Common myeloid progenitor, CD34-positive (primary cell): ENCODE results near the gene HAS3.
"Not testable (repeated sequence)": the region's sequence is repeated elsewhere in the genome, so short reads cannot be mapped to it uniquely, and the experiment has no call there.

ENCODE experiments used
- CTCF ChIA-PET: fragments of 350-600 bp; sonication (Branson Sonifier 250); formaldehyde crosslinking; loops from one replicate; lab custom pipeline; 2021; ENCODE audit warnings: antibody characterized with exemption; lab: Charles Lee
- POLR2A ChIA-PET: fragments of 350-600 bp; sonication (Branson Sonifier 250); formaldehyde crosslinking; loops from one replicate; lab custom pipeline; 2021; ENCODE audit warnings: antibody characterized with exemption; lab: Charles Lee
- DNase-seq, 3 donors: peaks; one replicate each; pipeline versions ENCODE4 v3.0.0 to v3.0.0-alpha.2; 2013
- H3K27ac ChIP-seq, 2 experiments: 1 replicate in 1 of 2; 2 replicates in 1 of 2; pipeline ENCODE4 v1.7.0; 2013; ENCODE audit warnings: inconsistent platforms in 2 of 2, low read length in 2 of 2, mild to moderate bottlenecking in 2 of 2, low read depth in 1 of 2, moderate library complexity in 1 of 2; ENCODE audit not compliant: severe bottlenecking in 2 of 2, insufficient read depth in 1 of 2, poor library complexity in 1 of 2
- H3K27me3 ChIP-seq, 5 experiments: replicated peaks in 2 of 5; 1 replicate in 3 of 5; 2 replicates in 2 of 5; pipeline versions ENCODE4 v1.6.1 to v1.7.0; 2013; ENCODE audit warnings: low read length in 4 of 5, mild to moderate bottlenecking in 2 of 5, moderate library complexity in 2 of 5, inconsistent platforms in 1 of 5; ENCODE audit not compliant: insufficient read depth in 5 of 5, control insufficient read depth in 4 of 5
- H3K36me3 ChIP-seq, 4 experiments: 1 replicate in 2 of 4; 2 replicates in 2 of 4; pipeline versions ENCODE4 v1.6.1 to v1.7.0; 2013; ENCODE audit warnings: low read length in 3 of 4, control low read depth in 1 of 4, mild to moderate bottlenecking in 1 of 4; ENCODE audit not compliant: control insufficient read depth in 4 of 4, insufficient read depth in 4 of 4
- H3K4me1 ChIP-seq, 4 experiments: 1 replicate in 3 of 4; 2 replicates in 1 of 4; pipeline versions ENCODE4 v1.6.1 to v1.7.1; 2013; ENCODE audit warnings: low read length in 3 of 4, mild to moderate bottlenecking in 3 of 4, control low read depth in 1 of 4, inconsistent platforms in 1 of 4, moderate library complexity in 1 of 4; ENCODE audit not compliant: control insufficient read depth in 4 of 4, insufficient read depth in 4 of 4; ENCODE audit errors: control extremely low read depth in 1 of 4
- H3K4me3 ChIP-seq, 7 experiments: 1 replicate in 4 of 7; 2 replicates in 3 of 7; pipeline versions ENCODE4 v1.5.1 to v1.7.0; 2013; ENCODE audit warnings: mild to moderate bottlenecking in 7 of 7, low read length in 6 of 7, moderate library complexity in 6 of 7, inconsistent platforms in 2 of 7, low read depth in 2 of 7, control low read depth in 1 of 7; ENCODE audit not compliant: insufficient read depth in 4 of 7, control insufficient read depth in 1 of 7; ENCODE audit errors: extremely low read depth in 1 of 7
- H3K9me3 ChIP-seq, 5 experiments: 1 replicate in 4 of 5; 2 replicates in 1 of 5; pipeline versions ENCODE4 v1.6.1 to v1.7.1; 2013; ENCODE audit warnings: low read length in 4 of 5, mild to moderate bottlenecking in 2 of 5, inconsistent platforms in 1 of 5, low read depth in 1 of 5, moderate library complexity in 1 of 5; ENCODE audit not compliant: control insufficient read depth in 4 of 5, insufficient read depth in 2 of 5; ENCODE audit errors: control extremely low read depth in 1 of 5
- WGBS: methylation state at CpG from one replicate; pipeline ENCODE4 v1.1.5; 2013; ENCODE audit not compliant: insufficient coverage; 5-methylcytosine and 5-hydroxymethylcytosine counted together

Gene HAS3

DNA sequence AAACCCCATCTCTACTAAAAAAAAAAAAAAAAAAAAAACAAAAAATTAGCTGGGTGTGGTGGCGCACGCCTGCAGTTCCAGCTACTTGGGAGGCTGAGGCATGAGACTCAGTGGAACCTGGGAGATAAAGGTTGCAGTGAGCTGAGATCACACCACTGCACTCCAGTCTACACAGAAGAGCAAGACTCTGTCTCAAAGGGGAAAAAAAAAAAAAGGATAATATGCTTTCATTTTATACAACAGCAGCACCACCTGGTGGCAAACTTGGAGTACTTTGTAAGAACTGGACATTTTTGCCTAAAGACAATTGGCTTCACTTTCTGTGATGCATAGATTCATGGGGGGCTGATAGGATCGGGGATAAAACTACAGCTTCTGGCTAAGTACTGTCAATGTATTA is 18.5 kb downstream of the HAS3 start:
- H3K27me3 ChIP-seq, result no peaks in the 10 kb centered on the region
- no peak overlapping the region for H3K4me3 ChIP-seq
- ChIA-PET POLR2A (interaction anchor here (0.5 to 0.7 kb wide), 2 partner anchors 9 to 219 kb away, joined by 3 to 4 read pairs; no protein-coding TSS in a partner anchor), CTCF (interaction anchor here (0.6 to 6.7 kb wide), 24 partner anchors 8 to 660 kb away, joined by 3 to 71 read pairs (median 4); partner anchors contain the start of genes CHTF8, HAS3 and UTP4)
- WGBS, result no CpG with 5 or more reads among the region's 3 CpGs
- peaks cover 8 to 33% (median 31%) of the 10 kb centered on the region in 4 experiments for H3K36me3 ChIP-seq
- H3K4me1 ChIP-seq, result no peaks in the 10 kb centered on the region
- DNase-seq, result peak; percentile 75 to 89 (median 84)
- H3K27ac ChIP-seq, result no peak overlapping the region
- no peaks in the 10 kb centered on the region for H3K9me3 ChIP-seq

DNA sequence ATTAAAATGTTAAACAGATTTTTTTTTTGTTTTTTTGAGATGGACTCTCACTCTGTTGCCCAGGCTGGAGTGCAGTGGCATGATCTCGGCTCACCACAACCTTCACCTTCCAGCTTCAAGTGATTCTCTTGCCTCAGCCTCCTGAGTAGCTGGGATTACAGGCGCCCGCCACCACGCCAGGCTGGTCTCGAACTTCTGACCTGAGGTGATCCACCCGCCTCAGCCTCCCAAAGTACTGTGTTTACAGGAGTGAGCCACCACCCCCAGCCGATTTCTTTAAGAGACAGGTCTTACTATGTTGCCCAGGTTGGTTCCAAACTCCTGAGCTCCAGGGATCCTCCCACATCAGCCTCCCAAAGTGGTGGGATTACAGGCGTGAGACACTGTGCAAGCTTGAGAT is 19.0 kb downstream of the HAS3 start:
- DNase-seq, H3K27me3 ChIP-seq, H3K4me3 ChIP-seq, H3K9me3 ChIP-seq, POLR2A ChIA-PET, H3K27ac ChIP-seq, H3K4me1 ChIP-seq: not testable (repeated sequence)
- CTCF ChIA-PET, result interaction anchor here (0.6 to 6.7 kb wide), 24 partner anchors 8 to 660 kb away, joined by 3 to 71 read pairs (median 6); partner anchors contain the start of genes CHTF8, HAS3 and UTP4
- WGBS, result 98% methylated on average over 6 of the region's 8 CpGs
- H3K36me3 ChIP-seq, result peaks cover 7 to 29% (median 26%) of the 10 kb centered on the region in 4 experiments

DNA sequence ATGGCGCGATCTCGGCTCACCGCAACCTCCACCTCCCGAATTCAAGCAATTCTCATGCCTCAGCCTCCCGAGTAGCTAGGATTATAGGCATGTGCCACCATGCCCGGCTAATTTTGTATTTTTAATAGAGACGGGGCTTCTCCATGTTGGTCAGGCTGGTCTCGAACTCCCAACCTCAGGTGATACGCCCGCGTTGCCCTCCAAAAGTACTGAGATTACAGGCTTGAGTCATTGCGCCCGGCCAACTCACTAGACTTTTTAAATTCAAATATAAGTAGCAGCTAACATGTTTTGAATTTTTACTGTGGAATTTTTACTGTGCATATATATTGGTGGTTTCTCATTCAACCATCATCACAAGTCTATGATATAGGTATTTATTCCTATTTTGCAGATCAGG is 19.5 kb downstream of the HAS3 start:
- WGBS, result 98% methylated on average over 12 of the region's 14 CpGs
- H3K4me3 ChIP-seq, POLR2A ChIA-PET, H3K27me3 ChIP-seq, H3K27ac ChIP-seq, H3K9me3 ChIP-seq, H3K4me1 ChIP-seq, DNase-seq: not testable (repeated sequence)
- CTCF ChIA-PET, result interaction anchor here (0.8 to 6.7 kb wide), 12 partner anchors 8 to 597 kb away, joined by 3 to 71 read pairs (median 10); partner anchors contain the start of genes CHTF8, HAS3 and UTP4
- H3K36me3 ChIP-seq, result peaks cover 7 to 25% (median 22%) of the 10 kb centered on the region in 4 experiments

DNA sequence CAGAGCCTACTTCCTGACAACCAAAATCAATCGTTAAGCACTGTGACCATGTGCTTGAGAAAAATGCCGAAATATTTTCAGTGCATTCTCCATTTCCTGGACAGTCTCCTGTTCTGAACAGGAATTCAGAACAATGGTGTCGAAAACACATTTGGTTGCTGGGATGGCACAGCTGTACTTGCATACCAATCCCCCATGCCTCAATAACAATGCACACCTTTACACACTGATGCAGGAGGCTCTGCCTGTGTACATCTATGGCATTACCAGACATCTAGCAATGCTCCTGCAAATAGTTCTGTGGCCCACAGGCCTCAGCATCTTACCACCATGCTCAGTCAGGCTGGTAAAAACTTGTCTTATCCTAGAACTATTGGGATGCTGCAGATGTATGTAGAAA is 20.8 kb downstream of the HAS3 start:
- ChIA-PET POLR2A (no interaction called here), CTCF (interaction anchor here (0.7 to 6.7 kb wide), 5 partner anchors 14 to 598 kb away, joined by 3 to 71 read pairs (median 11); partner anchors contain the start of gene HAS3)
- WGBS, result 90% methylated on average over 2 of the region's 3 CpGs
- H3K36me3 ChIP-seq, result peaks cover 2 to 12% (median 9%) of the 10 kb centered on the region in 4 experiments
- no peaks in the 10 kb centered on the region for H3K27me3 ChIP-seq
- no peak overlapping the region for H3K27ac ChIP-seq
- H3K4me3 ChIP-seq, result no peak overlapping the region
- H3K9me3 ChIP-seq, result no peaks in the 10 kb centered on the region
- no peak for DNase-seq
- H3K4me1 ChIP-seq, result peaks cover 3 to 12% (median 4%) of the 10 kb centered on the region in 4 experiments

DNA sequence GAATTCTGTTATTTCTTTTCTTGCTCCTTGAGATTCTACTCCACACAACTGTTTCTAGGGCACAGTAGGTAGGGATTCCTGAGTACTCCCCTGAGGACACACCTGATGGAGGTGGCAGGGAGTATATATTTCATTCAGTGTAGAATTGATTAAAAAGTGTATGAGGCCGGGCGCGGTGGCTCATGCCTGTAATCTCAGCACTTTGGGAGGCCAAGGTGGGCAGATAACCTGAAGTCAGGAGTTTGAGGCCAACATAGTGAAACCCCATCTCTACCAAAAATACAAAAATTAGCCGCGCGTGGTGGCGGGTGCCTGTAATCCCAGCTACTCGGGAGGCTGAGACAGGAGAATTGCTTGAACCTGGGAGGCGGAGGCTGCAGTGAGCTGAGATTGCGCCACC is 21.3 kb downstream of the HAS3 start:
- Histone ChIP-seq H3K36me3 (peaks cover 2 to 11% (median 8%) of the 10 kb centered on the region in 4 experiments), H3K4me1 (peaks cover 3 to 15% (median 4%) of the 10 kb centered on the region in 4 experiments)
- H3K4me3 ChIP-seq, H3K27me3 ChIP-seq, DNase-seq, H3K27ac ChIP-seq, POLR2A ChIA-PET, H3K9me3 ChIP-seq: not testable (repeated sequence)
- 98% methylated on average over 7 of the region's 10 CpGs for WGBS
- CTCF ChIA-PET, result interaction anchor here (1.1 to 6.7 kb wide), 4 partner anchors 14 to 137 kb away, joined by 4 to 71 read pairs (median 8); no protein-coding TSS in a partner anchor

DNA sequence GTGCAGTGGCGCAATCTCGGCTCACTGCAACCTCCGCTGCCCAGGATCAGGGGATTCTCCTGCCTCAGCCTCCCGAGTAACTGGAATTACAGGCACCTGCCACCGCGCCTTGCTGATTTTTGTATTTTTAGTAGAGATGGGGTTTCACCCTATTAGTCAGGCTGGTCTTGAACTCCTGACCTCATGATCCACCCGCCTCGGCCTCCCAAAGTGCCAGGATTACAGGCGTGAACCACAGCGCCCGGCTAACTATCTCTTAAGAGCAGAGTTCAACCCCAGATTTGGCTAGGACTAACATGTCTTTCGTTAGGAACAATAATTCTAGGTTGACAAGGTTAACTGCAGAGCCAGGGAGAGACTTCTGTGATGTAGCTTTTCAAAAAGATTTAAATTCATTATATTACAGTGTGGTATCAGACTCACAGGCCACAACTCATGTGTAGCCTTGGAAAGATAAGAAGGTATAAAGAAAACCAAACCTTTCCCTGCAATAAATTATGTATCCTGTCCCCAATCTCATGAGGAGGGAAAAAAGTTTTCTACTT is 22.6 kb downstream of the HAS3 start:
- POLR2A ChIA-PET, result no interaction called here
- CTCF ChIA-PET, result interaction anchor here (1.1 to 3.6 kb wide), 6 partner anchors 15 to 225 kb away, joined by 3 to 13 read pairs (median 6); no protein-coding TSS in a partner anchor
- H3K9me3 ChIP-seq, result no peaks in the 10 kb centered on the region
- no peak overlapping the region for H3K27ac ChIP-seq
- no peak overlapping the region for H3K4me3 ChIP-seq
- H3K36me3 ChIP-seq, result peaks cover 2 to 11% (median 6%) of the 10 kb centered on the region in 4 experiments
- peaks cover 3 to 18% (median 5%) of the 10 kb centered on the region in 4 experiments for H3K4me1 ChIP-seq
- no peak for DNase-seq
- 99% methylated on average over 11 of the region's 12 CpGs for WGBS
- H3K27me3 ChIP-seq, result no peaks in the 10 kb centered on the region

DNA sequence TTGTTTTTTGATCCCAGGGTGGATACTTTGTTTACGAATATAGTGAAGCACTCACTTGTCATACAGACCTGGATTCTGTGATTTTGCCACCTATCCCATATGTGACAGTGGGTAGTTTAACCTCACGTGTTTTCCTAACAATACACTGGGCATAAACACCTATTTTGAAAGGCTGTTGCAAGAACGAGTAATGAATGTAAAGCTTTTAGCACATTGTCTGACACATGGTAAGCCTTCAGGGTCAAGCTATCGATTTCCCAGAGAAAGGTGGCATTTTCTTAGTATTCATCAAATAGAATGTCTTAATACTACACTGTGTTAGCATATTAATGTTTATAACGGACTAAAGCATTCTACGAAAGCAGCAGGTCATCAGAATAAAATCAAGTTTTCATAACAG is 25.0 kb downstream of the HAS3 start:
- peaks cover 5 to 29% (median 14%) of the 10 kb centered on the region in 4 experiments for H3K4me1 ChIP-seq
- 94% methylated on average over 2 of the region's 6 CpGs for WGBS
- no peak overlapping the region for H3K4me3 ChIP-seq
- POLR2A ChIA-PET, result no interaction called here
- H3K9me3 ChIP-seq, result no peaks in the 10 kb centered on the region
- peaks cover 0 to 25% (median 5%) of the 10 kb centered on the region in 4 experiments for H3K36me3 ChIP-seq
- no peaks in the 10 kb centered on the region for H3K27me3 ChIP-seq
- H3K27ac ChIP-seq, result peak overlapping the region in 1 of 2 experiments; percentile 93
- no peak for DNase-seq
- CTCF ChIA-PET, result interaction anchor here (0.6 to 1.6 kb wide), 4 partner anchors 10 to 789 kb away, joined by 3 to 4 read pairs (median 4); no protein-coding TSS in a partner anchor
